Panc1 (cell line): ENCODE results near the gene SPINK8. TPM values are rescaled to one million over a fixed set of nuclear protein-coding genes. Genes with fewer than 3 reads are reported as not detected.

Experiments used
- microRNA-seq: library from miRNA; unstranded; fragments of <30 nt; microRNA quantifications from one replicate; pipeline ENCODE4 v1.1.0, GENCODE V29; 2020; ENCODE audit not compliant: unreplicated experiment
- total RNA-seq: library from RNA; stranded (reverse); gene quantifications from one replicate; pipeline ENCODE4 v1.2.1, GENCODE V29; 2021; ENCODE audit not compliant: unreplicated experiment

The SPINK8 gene
- total RNA-seq, 1 experiment from 2014 or later = not detected

Small RNA genes within 50 kb of the gene (microRNA-seq; reads per million reads assigned to microRNA genes)
- gene MIR2115 = not detected

Other genes with a start within 250 kb of the SPINK8 start
- 12.8 TPM for gene CDC25A, start 145.2 kb downstream of the SPINK8 start, total RNA-seq
- not detected for gene CAMP, start 110.2 kb downstream of the SPINK8 start, total RNA-seq
- gene ZNF589, start 92.6 kb downstream of the SPINK8 start, total RNA-seq = 4.9 TPM
- 26.1 TPM for gene NME6, start 32.3 kb downstream of the SPINK8 start, total RNA-seq
- not detected for gene FBXW12, start 38.6 kb upstream of the SPINK8 start, total RNA-seq
- 22.8 TPM for gene PLXNB1, start 96.4 kb upstream of the SPINK8 start, total RNA-seq
- gene CCDC51, start 106.5 kb upstream of the SPINK8 start, total RNA-seq = 11.9 TPM
- gene TMA7, start 106.6 kb upstream of the SPINK8 start, total RNA-seq = 175 TPM
- gene ATRIP, start 113.1 kb upstream of the SPINK8 start, total RNA-seq = 11.9 TPM
- gene SHISA5, start 170.5 kb upstream of the SPINK8 start, total RNA-seq = 122 TPM
- gene PFKFB4, start 223.1 kb upstream of the SPINK8 start, total RNA-seq = 6.0 TPM
- gene UCN2, start 230.1 kb upstream of the SPINK8 start, total RNA-seq = 1.8 TPM